Eye (tissue), 1 donor: ENCODE measurements around the gene CSPG4.
"Not testable (repeated sequence)": the region's sequence is repeated elsewhere in the genome, so short reads cannot be mapped to it uniquely, and the experiment has no call there.

Experiments used
- DNase-seq: peaks from one replicate; pipeline ENCODE4 v3.0.0-alpha.2; 2015

The CSPG4 gene

GRCh38 chr15:75687486-75688277, 25.0 kb downstream of the CSPG4 start:
- DNase-seq: no peak

- peak; percentile 85 for DNase-seq
Observed at GRCh38 chr15:75686212-75686642, 26.4 kb downstream of the CSPG4 start.

DNA sequence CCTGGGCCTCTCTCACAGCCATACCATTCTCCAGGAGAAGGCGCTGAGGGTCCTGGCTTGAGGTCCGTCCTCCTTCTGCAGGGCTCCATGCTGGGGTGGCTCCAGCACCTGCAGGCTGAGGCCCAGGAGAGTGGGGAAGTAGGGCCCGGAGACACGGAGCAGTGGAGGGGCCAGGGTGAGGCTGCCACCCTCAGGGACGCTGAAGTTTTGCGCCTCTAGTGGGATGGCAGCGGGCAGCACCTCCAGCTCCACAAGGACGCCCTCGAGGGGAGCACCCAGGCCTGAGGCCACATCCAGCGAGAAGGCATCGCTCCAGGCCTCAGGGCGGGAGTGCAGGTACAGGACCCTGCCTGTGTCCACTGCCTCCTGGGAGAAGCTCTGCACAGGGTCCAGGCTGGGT, 27.5 kb downstream of the CSPG4 start:
- no peak for DNase-seq

GRCh38 chr15:75684648-75685047, 28.0 kb downstream of the CSPG4 start:
- DNase-seq: no peak

- peak; percentile 90 for DNase-seq
Observed at GRCh38 chr15:75683646-75684312, 28.9 kb downstream of the CSPG4 start.

GRCh38 chr15:75682181-75683135, 30.2 kb downstream of the CSPG4 start:
- no peak for DNase-seq

DNA sequence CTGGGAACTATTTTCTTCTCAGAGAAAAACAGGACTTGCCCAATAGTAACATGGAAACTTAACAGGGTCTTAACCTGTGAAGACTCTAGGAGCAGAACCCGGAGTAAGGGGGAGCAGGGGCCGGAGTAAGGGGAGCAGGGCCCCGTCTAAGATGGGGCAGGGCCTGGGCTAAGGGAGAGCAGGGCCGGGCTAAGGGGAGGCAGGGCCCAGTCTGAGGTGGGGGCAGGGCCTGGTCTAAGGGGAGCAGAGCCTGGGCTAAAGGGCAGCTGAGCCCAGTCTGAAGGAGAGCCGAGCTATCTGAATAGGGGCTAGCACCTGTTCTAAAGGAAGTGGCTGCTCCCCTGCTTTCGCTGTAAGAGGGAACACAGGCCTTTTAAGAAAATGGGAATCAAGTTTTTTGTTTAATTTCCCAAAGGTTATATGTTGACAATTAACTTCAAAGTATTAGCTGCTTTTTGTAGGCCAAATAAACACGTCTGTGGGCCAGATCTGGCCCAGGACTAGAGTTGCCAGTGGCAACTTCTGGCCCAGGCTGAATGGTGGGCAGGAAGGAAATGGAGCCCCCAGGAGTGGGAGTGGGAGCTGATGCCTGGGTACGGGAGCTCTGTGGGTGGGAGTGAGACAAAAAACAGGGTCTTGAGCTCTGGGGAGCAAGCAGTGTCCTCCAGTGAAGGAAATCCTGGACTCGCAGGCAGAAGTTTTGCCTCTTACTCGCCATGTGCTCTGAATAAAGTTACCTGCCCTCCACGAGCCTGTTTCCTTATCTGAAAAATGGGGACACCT, 32.5 kb downstream of the CSPG4 start:
- DNase-seq: no peak

- DNase-seq: not testable (repeated sequence)
Observed at GRCh38 chr15:75678324-75678690, 34.3 kb downstream of the CSPG4 start.

DNA sequence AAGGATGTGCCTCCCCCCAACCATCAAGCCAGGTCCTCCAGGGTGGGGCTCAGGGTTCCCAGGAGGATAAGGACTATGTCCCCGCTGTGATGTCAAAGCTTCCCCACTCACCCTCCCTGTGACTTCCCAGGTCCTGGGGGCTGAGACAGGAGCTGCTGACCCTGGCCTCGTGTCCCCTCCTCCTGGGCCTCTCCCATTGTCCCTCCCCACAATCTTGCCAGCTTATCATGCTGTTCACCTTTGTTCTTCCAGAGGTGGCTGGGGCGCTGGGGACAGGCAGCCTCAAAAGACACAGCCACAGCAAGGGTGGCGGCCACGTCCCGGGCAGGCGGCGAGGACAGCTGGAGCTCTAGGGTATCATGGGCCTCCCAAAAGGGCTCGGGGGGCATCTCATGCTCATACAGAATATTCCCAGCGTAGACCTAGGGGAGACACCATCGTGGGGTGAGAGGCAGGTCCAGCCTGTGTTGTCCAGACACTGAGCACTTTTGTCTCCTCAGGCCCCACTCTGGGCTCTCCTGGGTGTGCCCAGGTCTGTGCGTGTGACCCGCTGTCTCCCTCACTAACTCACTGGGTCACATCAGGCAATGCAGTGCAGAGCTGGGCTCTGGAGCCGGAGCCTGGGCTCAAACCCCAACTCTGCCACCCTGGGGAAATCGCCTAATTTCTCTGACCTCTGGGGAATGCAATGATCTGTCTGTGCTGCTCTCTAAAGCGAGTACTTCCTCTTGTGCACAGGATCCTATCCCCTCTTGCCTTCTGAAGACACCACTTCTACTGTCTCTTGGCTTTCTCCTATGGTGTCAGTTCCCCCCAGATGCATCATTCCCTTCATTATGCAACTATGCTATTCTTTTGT, 35.0 kb downstream of the CSPG4 start:
- no peak for DNase-seq

DNA sequence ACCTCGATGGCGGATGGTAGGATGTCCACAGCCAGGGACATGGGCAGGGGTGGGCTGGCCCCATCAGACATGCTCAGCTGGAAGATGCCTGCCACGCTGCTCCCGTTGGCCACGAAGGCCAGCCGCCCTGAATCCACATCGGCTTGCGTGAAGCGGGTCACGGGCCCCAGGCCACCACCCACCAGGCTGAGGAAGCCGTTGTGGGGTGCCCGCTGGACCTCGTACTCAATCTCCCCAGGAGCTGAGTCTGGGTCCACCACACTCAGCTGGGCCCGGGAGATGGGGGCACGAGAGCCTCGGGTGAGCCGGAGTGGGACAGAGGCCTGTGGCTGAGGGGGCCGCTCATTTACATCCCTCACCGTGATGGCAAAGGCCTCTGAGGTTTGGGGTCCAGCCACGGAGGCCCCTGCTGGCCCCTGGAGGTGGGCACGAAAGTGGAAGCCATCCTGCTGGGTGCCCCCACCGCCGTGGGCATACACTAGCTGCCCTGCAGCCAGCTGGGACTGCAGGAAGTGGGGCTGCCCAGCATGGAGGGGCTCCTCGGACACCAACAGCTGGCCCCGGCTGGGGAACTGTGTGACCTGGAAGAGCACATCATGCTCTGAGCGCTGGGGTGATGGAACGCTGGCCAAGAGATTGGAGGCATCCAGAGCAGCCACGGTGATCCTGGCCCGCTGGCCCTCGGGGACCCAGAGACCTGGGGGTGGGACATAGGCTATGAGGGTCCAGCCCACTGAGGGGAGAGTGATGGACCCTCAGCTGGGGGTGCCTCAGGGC, 35.8 kb downstream of the CSPG4 start:
- DNase-seq: no peak

- DNase-seq: no peak
Observed at GRCh38 chr15:75675579-75676404, 36.9 kb downstream of the CSPG4 start.

- no peak for DNase-seq
Observed at GRCh38 chr15:75674366-75674765, 38.3 kb downstream of the CSPG4 start.

- DNase-seq: no peak
Observed at GRCh38 chr15:75673426-75674235, 39.0 kb downstream of the CSPG4 start.

DNA sequence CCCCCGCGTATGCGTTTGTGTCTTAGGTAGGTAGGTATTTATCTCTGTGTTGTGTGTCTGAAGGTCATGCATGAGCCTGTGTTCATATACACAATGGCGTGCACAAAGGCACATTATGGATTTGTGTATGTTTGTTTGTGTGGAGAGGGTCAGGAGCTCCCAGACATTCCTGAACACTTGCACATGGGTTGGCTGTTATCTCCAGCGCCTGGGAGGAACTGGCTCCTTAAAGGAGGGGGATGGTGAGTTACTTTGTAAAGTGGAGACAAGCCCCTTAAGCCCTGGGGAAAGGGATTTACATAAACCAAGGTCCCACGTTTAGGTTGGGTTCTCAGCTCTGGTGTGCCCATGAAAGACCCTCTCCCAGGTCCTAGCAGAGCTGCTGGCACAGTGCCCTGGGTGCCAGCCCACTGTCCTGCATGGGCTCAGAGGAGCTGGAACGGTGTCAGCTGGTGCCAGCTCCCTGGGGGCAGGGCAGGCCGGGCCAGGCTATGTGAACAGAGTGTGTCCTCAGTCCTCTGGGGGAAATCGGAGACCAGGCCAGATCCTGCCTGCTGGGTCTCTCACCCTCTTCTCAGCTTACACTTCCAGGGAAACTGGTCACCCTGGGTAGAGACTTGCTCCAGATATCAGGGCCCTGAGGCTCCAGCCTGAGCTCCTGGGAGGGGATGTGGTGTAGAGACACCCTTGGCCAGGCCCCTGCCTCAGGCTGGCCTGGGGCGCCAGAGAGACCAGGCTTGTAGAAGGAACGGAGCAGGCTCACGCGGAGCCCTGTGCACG, 39.8 kb downstream of the CSPG4 start:
- DNase-seq: peak; percentile 62

GRCh38 chr15:75671730-75672602, 40.7 kb downstream of the CSPG4 start:
- DNase-seq: no peak

DNA sequence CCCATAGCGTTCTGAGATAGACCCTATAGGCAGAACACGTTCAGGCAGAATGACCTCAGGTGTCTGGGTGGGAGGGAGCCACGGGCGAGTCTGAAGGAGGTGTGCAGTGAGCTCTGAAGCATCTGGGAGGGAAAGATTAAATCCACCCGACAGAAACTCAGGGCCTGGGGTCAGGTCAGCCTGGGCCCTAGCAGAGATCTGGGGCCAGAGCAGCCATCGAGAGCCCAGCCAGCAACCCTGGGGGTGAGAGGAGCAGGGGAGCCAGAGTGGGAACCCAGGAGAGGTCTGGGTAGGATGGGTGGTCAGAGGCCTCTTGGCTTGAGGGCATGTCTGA, 42.8 kb downstream of the CSPG4 start:
- no peak for DNase-seq
